Esophagus squamous epithelium (tissue), 5 donors: ENCODE data around the gene MERTK. TPM values are rescaled to one million over a fixed set of nuclear protein-coding genes. Genes with fewer than 3 reads are reported as not detected.
"Not testable (repeated sequence)": the region's sequence is repeated elsewhere in the genome, so short reads cannot be mapped to it uniquely, and the experiment has no call there.

ENCODE experiments used
- DNase-seq: peaks from one replicate; lab custom pipeline; 2025; lab: John Stamatoyannopoulos, UW
- H3K27ac ChIP-seq, 4 donors: fragments of 200-600 bp; sonication (generic); one replicate each; pipeline ENCODE4 v1.5.1; 2016 to 2019; ENCODE audit warnings: mild to moderate bottlenecking in 1 of 4
- H3K27me3 ChIP-seq, 4 donors: fragments of 200-600 bp; sonication (generic); 1 replicate in 3 of 4; 2 replicates in 1 of 4; pipeline versions ENCODE4 v1.5.1 to v1.6.0; 2017 to 2021; ENCODE audit warnings: antibody characterized with exemption in 1 of 4
- H3K36me3 ChIP-seq, 3 donors: fragments of 200-600 bp; sonication (generic); one replicate each; pipeline ENCODE4 v1.5.1; 2016 to 2019
- H3K4me1 ChIP-seq, 3 donors: fragments of 200-600 bp; sonication (generic); one replicate each; pipeline ENCODE4 v1.5.1; 2017 to 2019
- H3K4me3 ChIP-seq, 4 donors: fragments of 200-600 bp; sonication (generic); 1 replicate in 3 of 4; 2 replicates in 1 of 4; pipeline ENCODE4 v1.5.1; 2016 to 2019; ENCODE audit warnings: mild to moderate bottlenecking in 2 of 4, moderate library complexity in 1 of 4
- H3K9me3 ChIP-seq, 3 donors: fragments of 200-600 bp; sonication (generic); one replicate each; pipeline ENCODE4 v1.5.1; 2016 to 2019
- POLR2A ChIP-seq, 4 donors: fragments of 450-650 bp; IDR thresholded peaks; one replicate each; pipeline ENCODE4 v1.6.1; 2017; ENCODE audit warnings: antibody characterized with exemption in 4 of 4, mild to moderate bottlenecking in 4 of 4, moderate library complexity in 3 of 4
- WGBS, 2 donors: methylation state at CpG; one replicate each; pipeline ENCODE4 v1.1.5; 2018; 5-methylcytosine and 5-hydroxymethylcytosine counted together
- intact Hi-C: fragments of 100-400 bp; cut with DNase I; formaldehyde crosslinking; loops from one replicate; pipeline ENCODE4 v1.15.0; 2022
- total RNA-seq, 4 donors: library from RNA; depleted of rRNA; stranded (reverse); fragments of >200 nt; gene quantifications; one replicate each; pipeline ENCODE4 v1.1.0, GENCODE V29; 2016
- TF ChIP-seq, protein P1 (sequence below), 6 experiments: fragments of 450-650 bp in 4 of 6; fragments of 200-600 bp in 2 of 6; sonication (generic) in 2 of 6; IDR thresholded peaks; one replicate each; pipeline ENCODE4 v1.5.1; 2016 to 2019; ENCODE audit warnings: antibody characterized with exemption in 6 of 6, mild to moderate bottlenecking in 4 of 6, moderate library complexity in 4 of 6
- donor health status: DM: yes; HTN: yes; CAD: no.

Gene MERTK
- total RNA-seq, 4 donors from 2014 or later = 1.7 to 13.7 (median 7.0) TPM

DNA sequence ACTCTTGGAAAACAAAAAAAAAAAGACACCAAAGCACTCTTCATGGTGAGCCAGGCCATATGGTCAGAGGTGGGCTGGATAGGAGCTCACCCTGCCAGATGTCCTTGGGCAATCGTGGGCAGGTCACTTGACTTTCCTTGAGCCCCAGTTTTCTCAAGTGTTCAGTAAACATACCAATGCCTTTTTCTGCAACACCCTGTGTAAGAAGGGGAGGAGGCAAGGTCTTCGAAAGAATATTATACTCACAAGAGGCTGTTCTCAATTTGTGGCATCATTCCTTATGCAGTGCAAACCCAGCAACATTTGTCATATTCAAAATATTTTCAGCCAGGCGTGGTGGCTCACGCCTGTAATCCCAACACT is 133.8 kb downstream of the MERTK start:
- no peaks in the 10 kb centered on the region for H3K27me3 ChIP-seq
- WGBS, 2 donors = 22 to 24% methylated on average over 3 to 4 of the region's 4 CpGs
- TF ChIP-seq, protein P1, sequence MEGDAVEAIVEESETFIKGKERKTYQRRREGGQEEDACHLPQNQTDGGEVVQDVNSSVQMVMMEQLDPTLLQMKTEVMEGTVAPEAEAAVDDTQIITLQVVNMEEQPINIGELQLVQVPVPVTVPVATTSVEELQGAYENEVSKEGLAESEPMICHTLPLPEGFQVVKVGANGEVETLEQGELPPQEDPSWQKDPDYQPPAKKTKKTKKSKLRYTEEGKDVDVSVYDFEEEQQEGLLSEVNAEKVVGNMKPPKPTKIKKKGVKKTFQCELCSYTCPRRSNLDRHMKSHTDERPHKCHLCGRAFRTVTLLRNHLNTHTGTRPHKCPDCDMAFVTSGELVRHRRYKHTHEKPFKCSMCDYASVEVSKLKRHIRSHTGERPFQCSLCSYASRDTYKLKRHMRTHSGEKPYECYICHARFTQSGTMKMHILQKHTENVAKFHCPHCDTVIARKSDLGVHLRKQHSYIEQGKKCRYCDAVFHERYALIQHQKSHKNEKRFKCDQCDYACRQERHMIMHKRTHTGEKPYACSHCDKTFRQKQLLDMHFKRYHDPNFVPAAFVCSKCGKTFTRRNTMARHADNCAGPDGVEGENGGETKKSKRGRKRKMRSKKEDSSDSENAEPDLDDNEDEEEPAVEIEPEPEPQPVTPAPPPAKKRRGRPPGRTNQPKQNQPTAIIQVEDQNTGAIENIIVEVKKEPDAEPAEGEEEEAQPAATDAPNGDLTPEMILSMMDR (IDR thresholded peaks at IDR 0.05) = no peak
- no peak for TF ChIP-seq POLR2A (IDR thresholded peaks at IDR 0.05)
- H3K9me3 ChIP-seq = no peaks in the 10 kb centered on the region
- DNase-seq = no peak
- peak overlapping the region in 2 of 4 donors; percentile 9 to 39 for H3K4me3 ChIP-seq
- H3K27ac ChIP-seq = peak overlapping the region; percentile 65 to 85 (median 78)
- H3K36me3 ChIP-seq = no peaks in the 10 kb centered on the region
- peaks cover 18 to 51% (median 30%) of the 10 kb centered on the region in 3 donors for H3K4me1 ChIP-seq
- intact Hi-C loops = no loop called here

DNA sequence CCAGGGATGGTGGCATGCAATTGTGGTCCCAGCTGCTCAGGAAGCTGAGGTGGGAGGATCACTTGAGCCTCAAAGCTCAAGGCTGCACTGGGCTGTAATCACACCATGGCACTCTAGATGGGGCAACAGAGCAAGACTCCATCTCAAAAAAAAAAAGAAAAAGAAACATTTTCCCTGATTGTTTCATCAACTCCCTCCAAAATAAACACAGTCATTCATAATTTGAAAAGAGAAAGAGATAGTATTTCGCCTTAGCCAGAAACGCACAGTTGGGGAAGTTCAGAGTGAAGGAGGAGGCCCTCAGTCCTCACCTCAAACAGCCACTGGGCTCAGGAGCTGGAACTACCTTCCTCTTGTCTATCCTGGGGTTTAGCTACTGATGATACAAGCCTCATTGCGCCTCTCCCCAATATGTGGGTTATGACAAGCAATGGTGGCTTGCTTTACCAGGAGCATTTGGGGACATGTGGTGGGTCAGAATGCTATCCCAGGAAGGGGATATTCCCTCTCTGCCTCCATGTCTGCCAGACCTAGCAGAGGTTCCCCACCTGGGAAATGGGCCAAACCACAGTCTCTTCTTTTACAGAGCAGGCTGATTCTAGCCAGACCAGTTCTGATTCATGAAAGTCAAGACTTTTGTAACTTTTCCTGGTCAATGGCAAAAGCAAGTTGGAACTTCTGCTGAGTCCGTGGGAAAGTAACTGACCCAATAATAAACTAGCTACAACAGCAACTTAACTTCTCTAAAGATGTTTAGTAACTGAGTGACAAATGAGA is 134.5 kb downstream of the MERTK start:
- peaks cover 18 to 51% (median 30%) of the 10 kb centered on the region in 3 donors for H3K4me1 ChIP-seq
- no peak for DNase-seq
- H3K36me3 ChIP-seq = no peaks in the 10 kb centered on the region
- WGBS, 2 donors = 13 to 34% methylated on average over 3 to 4 of the region's 4 CpGs
- H3K27ac ChIP-seq = peak overlapping the region; percentile 65 to 85 (median 78)
- no peaks in the 10 kb centered on the region for H3K27me3 ChIP-seq
- no peaks in the 10 kb centered on the region for H3K9me3 ChIP-seq
- intact Hi-C loops = no loop called here
- TF ChIP-seq POLR2A (IDR thresholded peaks at IDR 0.05) = no peak
- TF ChIP-seq, protein P1 (IDR thresholded peaks at IDR 0.05) = peak in 2 of 6 experiments; percentile 8 to 14
- no peak overlapping the region for H3K4me3 ChIP-seq

DNA sequence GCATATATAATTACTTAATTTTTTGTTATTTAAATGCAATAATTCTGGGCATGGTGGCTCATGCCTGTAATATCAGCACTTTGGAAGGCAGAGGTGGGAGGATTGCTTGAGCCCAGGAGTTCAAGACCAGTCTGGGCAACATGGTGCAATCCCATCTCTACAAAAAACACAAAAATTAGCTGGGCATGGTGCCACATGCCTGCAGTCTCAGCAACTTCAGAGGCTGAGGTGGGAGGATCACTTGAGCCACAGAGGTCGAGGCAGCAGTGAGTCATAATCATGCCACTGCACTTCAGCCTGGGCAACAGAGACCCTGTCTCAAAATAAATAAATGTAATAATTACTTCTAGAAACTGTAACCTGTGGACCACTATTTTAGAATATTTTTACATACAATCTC is 135.2 kb downstream of the MERTK start:
- no peak for DNase-seq
- no peak for TF ChIP-seq POLR2A (IDR thresholded peaks at IDR 0.05)
- TF ChIP-seq, protein P1 (IDR thresholded peaks at IDR 0.05) = no peak
- WGBS, 2 donors = 0 to 20% methylated on average over 1 of the region's 1 CpG
- peak overlapping the region; percentile 65 to 85 (median 78) for H3K27ac ChIP-seq
- H3K27me3 ChIP-seq = no peaks in the 10 kb centered on the region
- no peaks in the 10 kb centered on the region for H3K36me3 ChIP-seq
- intact Hi-C loops = no loop called here
- peaks cover 18 to 51% (median 30%) of the 10 kb centered on the region in 3 donors for H3K4me1 ChIP-seq
- no peaks in the 10 kb centered on the region for H3K9me3 ChIP-seq
- no peak overlapping the region for H3K4me3 ChIP-seq

DNA sequence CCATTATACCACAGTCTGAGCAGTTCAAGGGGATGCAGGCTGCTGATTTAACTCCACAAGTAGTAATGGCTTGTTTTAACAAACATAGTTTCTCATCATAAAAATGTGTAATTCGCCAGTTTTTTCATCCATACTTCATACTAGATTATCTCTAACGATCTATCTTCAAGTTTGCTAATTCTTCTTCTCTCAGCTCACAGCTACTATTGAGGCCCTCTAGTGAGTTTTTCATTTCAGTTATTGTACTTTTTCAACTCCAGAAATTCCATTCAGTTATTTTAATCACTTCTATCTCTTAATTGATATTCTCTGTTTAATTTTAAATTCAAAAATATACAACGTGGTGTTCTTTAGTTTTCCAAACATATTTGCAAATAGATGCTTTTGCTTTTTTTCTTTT is 136.5 kb downstream of the MERTK start:
- TF ChIP-seq POLR2A (IDR thresholded peaks at IDR 0.05) = no peak
- TF ChIP-seq, protein P1 (IDR thresholded peaks at IDR 0.05) = no peak
- WGBS, 2 donors = 75 to 96% methylated on average over 3 of the region's 3 CpGs
- H3K36me3 ChIP-seq = no peaks in the 10 kb centered on the region
- H3K9me3 ChIP-seq = no peaks in the 10 kb centered on the region
- DNase-seq = no peak
- H3K4me1 ChIP-seq = peaks cover 18 to 54% (median 30%) of the 10 kb centered on the region in 3 donors
- H3K4me3 ChIP-seq = no peak overlapping the region
- intact Hi-C loops = no loop called here
- no peaks in the 10 kb centered on the region for H3K27me3 ChIP-seq
- H3K27ac ChIP-seq = no peak overlapping the region

DNA sequence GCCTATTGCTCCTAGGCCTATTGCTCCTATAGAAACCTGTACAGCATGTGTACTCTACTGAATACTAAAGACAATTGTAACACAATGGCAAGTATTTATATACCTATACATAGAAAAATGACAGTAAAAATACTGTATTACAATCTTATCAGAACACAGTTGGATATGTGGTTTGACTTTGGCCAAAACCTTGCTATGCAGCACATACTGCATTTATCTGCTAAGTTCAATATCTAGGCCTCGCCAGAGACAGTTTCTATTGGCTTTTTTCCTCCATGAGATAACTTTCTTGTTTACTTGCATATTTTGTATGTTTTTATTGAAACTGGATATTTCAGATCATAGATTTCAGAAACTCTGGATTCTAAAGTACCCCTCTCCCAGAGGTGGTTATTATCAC is 137.4 kb downstream of the MERTK start:
- Histone ChIP-seq H3K27me3 (no peaks in the 10 kb centered on the region), H3K9me3 (no peaks in the 10 kb centered on the region), H3K27ac (no peak overlapping the region), H3K36me3 (no peaks in the 10 kb centered on the region), H3K4me1 (peaks cover 18 to 51% (median 30%) of the 10 kb centered on the region in 3 donors), H3K4me3 (no peak overlapping the region)
- DNase-seq = no peak
- intact Hi-C loops = no loop called here
- no peak for TF ChIP-seq POLR2A (IDR thresholded peaks at IDR 0.05)
- TF ChIP-seq, protein P1 (IDR thresholded peaks at IDR 0.05) = no peak
- WGBS, 2 donors = 95 to 97% methylated on average over 1 of the region's 1 CpG

DNA sequence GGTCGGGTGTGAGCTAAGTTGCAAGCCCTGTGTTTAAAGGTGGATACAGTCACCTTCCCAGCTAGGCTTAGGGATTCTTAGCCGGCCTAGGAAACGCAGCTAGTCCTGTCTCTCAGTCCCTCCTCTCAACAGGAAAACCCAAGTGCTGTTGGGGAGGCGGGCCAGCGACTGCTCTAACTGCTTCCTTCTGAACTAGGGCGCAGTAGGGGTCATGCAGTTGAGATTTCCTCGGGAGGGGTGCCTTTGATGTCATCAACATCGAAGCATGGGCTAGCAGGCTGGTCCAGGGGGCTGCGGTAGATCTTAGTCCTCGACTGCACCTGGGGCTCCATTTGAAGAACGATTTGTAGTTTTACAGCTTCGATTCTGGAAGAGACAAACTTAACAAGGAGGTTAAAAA is 141.1 kb downstream of the MERTK start:
- H3K27ac ChIP-seq, DNase-seq, H3K36me3 ChIP-seq, H3K27me3 ChIP-seq, H3K4me3 ChIP-seq, H3K9me3 ChIP-seq, intact Hi-C loops: not testable (repeated sequence)
- H3K4me1 ChIP-seq = peaks cover 0 to 34% (median 0%) of the 10 kb centered on the region in 3 donors
- WGBS, 2 donors = 78 to 90% methylated on average over 2 to 6 of the region's 12 CpGs

DNA sequence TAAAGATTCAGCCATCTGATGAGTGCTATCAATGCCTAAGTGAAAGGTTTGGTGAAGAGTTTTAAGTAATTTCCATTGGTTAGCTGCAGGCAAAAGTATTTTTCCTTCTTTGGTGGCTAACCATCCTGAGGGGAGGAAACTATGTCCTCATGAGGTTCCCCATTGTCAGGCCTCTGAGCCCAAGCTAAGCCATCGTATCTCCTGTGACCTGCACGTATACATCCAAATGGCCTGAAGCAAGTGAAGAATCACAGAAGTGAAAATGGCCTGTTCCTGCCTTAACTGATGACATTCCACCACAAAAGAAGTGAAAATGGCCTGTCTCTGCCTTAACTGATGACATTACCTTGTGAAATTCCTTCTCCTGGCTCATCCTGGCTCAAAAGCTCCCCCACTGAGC is 141.7 kb downstream of the MERTK start:
- H3K9me3 ChIP-seq, H3K27ac ChIP-seq, H3K4me3 ChIP-seq, intact Hi-C loops, H3K27me3 ChIP-seq, DNase-seq, H3K36me3 ChIP-seq: not testable (repeated sequence)
- 76 to 95% methylated on average over 2 of the region's 2 CpGs for WGBS, 2 donors
- peaks cover 0 to 32% (median 0%) of the 10 kb centered on the region in 3 donors for H3K4me1 ChIP-seq

DNA sequence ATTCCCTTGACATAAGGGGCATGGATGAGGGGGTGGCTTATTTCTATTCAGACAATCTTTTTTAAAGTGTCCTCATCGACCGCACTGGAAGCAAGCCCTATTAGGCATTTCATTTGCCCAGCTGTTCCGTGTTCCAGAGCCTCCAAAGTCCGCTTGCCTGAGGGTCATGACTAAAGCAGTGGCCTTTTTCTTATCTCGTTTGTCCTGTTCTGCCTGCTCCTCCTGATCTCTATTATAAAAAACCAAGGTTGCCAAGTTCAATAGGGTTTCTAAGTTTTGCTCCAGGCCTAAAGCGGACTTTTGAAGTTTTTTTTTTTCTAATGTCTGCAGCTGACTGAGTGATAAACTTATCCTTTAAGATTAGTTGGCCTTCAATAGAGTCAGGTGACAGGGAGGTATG is 143.1 kb downstream of the MERTK start:
- DNase-seq, H3K4me3 ChIP-seq, H3K36me3 ChIP-seq, intact Hi-C loops, H3K27me3 ChIP-seq, H3K27ac ChIP-seq: not testable (repeated sequence)
- WGBS, 2 donors = 33 to 51% methylated on average over 6 of the region's 6 CpGs
- Histone ChIP-seq H3K9me3 (peaks cover 0 to 10% (median 0%) of the 10 kb centered on the region in 3 donors), H3K4me1 (peaks cover 0 to 25% (median 0%) of the 10 kb centered on the region in 3 donors)
